ENCODE data around the gene CEND1.
A peak's percentile ranks its signal among the peaks of the same experiment; 100 is the strongest.

CEND1 gene

DNA sequence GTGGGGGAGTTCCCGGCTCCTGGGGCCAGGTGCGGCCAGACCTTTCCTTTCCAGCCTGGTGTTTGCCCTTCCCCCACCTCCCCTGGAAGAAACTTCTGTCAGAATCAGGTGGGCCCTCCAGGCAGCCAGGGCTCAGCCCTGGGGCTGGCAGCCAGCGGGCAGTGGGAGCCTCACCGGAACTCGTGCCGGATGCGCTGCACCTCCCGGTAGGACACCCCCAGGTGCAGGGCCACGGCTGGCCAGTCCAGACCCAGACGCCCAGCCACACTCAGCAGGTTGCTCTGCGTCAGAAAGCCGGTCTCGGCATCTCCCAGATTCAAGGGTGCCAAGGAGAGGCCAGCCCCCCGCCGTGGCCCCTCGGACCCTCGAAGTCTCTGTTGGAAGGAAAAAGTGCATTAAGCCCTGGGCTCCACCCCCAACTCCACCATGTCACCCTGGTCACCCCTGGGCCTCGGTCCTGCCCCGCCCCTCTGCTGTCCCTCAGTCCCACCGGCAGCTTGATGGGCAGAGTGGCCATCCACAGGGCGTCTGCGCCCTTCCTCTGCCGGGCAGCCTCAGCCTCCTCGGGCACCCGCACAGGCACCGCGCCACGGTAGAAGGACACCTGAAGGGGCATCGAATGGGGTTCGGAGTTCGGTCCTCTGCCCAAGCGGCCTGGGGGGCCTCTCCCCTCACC lies 9.9 kb upstream of the CEND1 start:
- Histone ChIP-seq H3K9ac (ENCODE audit: low read depth, low read length) (no peak overlapping the region), H3K27me3 (ENCODE audit: control insufficient read depth, insufficient read depth, low read length) (no peaks in the 10 kb centered on the region), H3K4me3 (ENCODE audit: low read depth, low read length) (no peak overlapping the region), H3K27ac (ENCODE audit: low read depth, low read length) (no peak overlapping the region), H3K36me3 (ENCODE audit: control insufficient read depth, insufficient read depth, low read length) (peaks cover 40% of the 10 kb centered on the region), H3K4me1 (ENCODE audit: control insufficient read depth, insufficient read depth, low read length) (peaks cover 17% of the 10 kb centered on the region), H3K9me3 (ENCODE audit: control insufficient read depth, insufficient read depth, low read length) (no peaks in the 10 kb centered on the region)

DNA sequence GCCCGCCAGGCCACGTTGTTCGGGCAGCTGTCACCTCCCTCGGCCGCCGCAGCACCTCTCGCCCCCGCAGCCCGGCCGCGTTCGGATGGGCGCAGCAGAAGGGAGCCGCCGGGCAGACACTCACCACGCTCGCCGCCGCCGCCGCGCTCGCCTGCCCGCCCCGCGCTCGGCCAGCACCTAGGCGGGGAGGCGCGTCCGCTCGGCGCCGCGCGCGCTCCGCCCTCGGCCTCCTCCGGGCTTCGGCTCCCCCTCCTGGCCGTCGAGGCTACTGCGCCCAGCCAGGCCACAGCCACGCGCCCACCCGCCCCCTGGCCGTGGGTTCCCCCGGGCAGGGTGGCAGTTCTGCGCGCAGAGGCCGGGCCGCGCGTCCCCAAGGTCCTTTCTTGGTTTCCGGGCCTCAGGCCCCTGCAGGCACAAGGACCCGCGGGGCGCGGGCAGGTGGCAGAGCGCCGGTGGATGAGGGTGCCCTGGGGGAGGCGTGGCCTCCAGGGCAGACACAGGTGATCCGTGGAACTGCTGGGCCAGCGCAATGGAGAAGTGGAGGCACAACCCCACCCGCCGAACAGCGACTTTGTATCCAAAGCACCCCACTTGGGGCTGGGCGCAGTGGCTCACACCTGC lies 8.3 kb upstream of the CEND1 start, which contains the start of gene SLC25A22:
SLC25A22 (minus strand) TSS at position 189 of the 621 bp plus-strand sequence. CDS start 3,275 bp downstream, outside the sequence.
- H3K36me3 ChIP-seq (ENCODE audit: control insufficient read depth, insufficient read depth, low read length), result peaks cover 55% of the 10 kb centered on the region
- H3K27ac ChIP-seq (ENCODE audit: low read depth, low read length), result peak within 1 kb of the TSS; percentile 89
- peak within 1 kb of the TSS; percentile 77 for H3K9ac ChIP-seq (ENCODE audit: low read depth, low read length)
- H3K4me3 ChIP-seq (ENCODE audit: low read depth, low read length), result peak within 1 kb of the TSS; percentile 87
- no peaks in the 10 kb centered on the region for H3K27me3 ChIP-seq (ENCODE audit: control insufficient read depth, insufficient read depth, low read length)
- H3K4me1 ChIP-seq (ENCODE audit: control insufficient read depth, insufficient read depth, low read length), result peaks cover 13% of the 10 kb centered on the region
- no peaks in the 10 kb centered on the region for H3K9me3 ChIP-seq (ENCODE audit: control insufficient read depth, insufficient read depth, low read length)

DNA sequence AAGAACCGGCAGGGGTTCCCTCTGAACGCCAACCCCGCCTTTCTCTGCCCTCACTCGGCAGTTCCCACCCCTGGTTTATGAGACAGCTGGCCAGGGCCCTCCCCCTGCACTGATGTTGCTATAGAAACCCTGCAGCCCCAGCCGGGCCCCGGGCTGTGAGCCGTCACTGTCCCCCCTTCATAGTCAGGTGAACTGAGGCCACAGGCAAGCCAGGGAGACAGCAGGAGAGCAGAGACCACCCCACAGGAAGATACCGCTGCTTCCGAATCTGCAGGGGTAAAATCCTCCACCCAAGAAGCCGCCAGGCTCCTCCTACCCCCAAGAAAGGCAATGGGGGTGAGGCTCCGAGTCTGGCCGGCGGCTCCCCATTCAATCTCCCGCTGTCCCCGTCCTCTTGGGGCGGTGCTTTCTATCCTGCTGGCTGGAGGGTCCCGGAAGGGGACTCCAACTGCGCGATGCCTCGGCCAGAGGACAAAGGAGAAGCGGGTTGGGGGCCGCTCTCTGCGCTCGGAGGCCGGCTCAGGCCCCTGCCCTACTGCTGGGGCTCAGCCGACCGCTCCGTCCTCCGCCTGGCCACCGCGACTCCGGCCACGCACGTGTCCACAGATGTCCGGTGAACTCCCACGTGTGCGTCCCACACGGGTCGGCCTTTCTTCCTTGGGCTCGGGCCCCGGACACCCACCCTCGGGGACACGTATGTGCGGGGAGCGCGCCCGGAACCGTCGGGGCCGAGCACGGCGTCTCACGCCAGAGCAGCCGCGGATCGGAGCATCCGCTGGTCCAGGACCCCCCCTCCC lies 7.6 kb upstream of the CEND1 start:
- Histone ChIP-seq H3K4me1 (ENCODE audit: control insufficient read depth, insufficient read depth, low read length) (peaks cover 13% of the 10 kb centered on the region), H3K27me3 (ENCODE audit: control insufficient read depth, insufficient read depth, low read length) (no peaks in the 10 kb centered on the region), H3K27ac (ENCODE audit: low read depth, low read length) (peak overlapping the region; percentile 89), H3K9ac (ENCODE audit: low read depth, low read length) (peak overlapping the region; percentile 77), H3K36me3 (ENCODE audit: control insufficient read depth, insufficient read depth, low read length) (peaks cover 54% of the 10 kb centered on the region), H3K9me3 (ENCODE audit: control insufficient read depth, insufficient read depth, low read length) (no peaks in the 10 kb centered on the region), H3K4me3 (ENCODE audit: low read depth, low read length) (peak overlapping the region; percentile 87)

DNA sequence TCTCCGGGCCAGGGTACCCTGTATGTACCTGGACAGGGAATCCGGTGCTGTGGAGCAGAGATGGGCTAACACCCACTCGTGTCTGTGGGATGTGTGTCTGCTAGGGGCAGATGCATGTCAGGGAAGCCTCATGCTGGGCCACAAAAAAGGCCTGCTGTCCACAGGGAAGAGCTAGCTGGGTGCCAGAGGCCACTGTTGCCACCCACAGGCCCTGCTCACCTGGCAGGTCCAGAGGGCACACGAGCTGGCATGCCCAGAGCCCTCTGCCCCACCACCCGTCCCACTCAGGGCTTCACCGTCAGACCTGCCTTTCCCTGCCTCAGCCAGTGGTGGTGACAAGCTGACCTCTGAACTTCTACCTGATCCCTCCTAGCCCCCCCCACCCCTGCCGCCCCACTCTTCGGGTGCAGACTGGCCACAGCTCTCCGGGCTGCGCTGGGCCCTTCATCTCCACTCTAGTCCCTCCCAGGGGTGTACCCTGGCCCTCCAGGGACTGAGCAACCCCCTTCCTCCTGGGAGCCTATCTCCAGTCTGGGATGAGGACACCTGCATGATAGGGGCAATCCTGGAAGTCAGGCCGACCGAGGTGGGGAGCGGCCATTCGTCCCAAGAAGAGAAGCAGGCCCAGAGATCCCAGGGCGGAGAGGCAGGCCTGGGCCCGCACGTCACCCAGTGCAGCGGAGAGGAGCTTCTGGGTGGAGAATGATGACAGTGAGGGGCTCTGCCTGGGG lies 6.8 kb upstream of the CEND1 start:
- Histone ChIP-seq H3K27me3 (ENCODE audit: control insufficient read depth, insufficient read depth, low read length) (no peaks in the 10 kb centered on the region), H3K4me1 (ENCODE audit: control insufficient read depth, insufficient read depth, low read length) (peaks cover 13% of the 10 kb centered on the region), H3K36me3 (ENCODE audit: control insufficient read depth, insufficient read depth, low read length) (peaks cover 54% of the 10 kb centered on the region), H3K9ac (ENCODE audit: low read depth, low read length) (no peak overlapping the region), H3K9me3 (ENCODE audit: control insufficient read depth, insufficient read depth, low read length) (no peaks in the 10 kb centered on the region), H3K4me3 (ENCODE audit: low read depth, low read length) (peak overlapping the region; percentile 87), H3K27ac (ENCODE audit: low read depth, low read length) (peak overlapping the region; percentile 89)

DNA sequence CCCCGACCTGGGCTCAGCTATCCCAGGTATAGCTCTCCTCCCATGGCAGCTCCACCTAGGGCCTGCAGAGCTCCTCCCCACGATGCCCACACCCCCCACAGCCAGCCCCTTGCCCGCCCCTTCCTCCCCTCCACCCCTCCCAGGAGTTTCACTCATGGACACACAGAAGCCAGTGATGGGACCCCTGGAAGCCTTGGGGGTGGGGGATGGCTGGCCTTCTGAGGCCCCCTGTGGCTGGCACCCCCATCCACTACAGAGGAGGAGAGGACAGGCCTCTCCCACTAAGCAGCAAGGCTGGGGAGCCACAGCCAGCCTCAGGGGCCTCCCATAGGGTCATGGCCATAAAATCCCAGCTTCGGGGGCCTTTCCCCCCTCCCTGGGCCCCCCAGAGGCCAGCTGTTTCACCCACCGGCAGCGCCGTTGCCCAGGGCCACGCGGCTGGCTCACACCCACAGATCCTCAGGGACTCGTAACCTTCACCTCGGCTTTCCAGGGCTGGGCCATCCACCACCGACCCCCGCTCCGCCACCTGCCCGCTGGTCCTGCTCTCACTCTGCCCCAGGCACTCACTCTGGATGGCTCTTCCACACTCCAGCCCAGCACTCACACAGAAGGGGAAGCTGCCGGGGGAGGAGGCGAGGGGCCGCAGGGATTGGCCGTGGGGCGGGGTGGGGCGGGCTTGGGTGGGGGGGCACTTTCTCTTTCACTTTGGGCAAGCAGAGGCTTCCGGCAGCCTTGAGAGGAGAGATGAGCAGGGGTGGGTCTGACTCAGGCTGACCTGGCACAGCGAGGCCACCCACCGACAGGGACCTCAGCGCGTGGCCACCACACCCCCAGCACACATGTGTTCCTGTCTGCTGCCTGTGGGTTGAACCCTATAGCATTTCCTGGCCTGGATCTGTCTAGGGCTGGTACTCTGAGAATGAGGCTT lies 6.0 kb upstream of the CEND1 start:
- peaks cover 13% of the 10 kb centered on the region for H3K4me1 ChIP-seq (ENCODE audit: control insufficient read depth, insufficient read depth, low read length)
- no peak overlapping the region for H3K9ac ChIP-seq (ENCODE audit: low read depth, low read length)
- H3K4me3 ChIP-seq (ENCODE audit: low read depth, low read length), result no peak overlapping the region; the same call in 1 of the 2 replicates
- H3K36me3 ChIP-seq (ENCODE audit: control insufficient read depth, insufficient read depth, low read length), result peaks cover 49% of the 10 kb centered on the region
- H3K27me3 ChIP-seq (ENCODE audit: control insufficient read depth, insufficient read depth, low read length), result no peaks in the 10 kb centered on the region
- no peaks in the 10 kb centered on the region for H3K9me3 ChIP-seq (ENCODE audit: control insufficient read depth, insufficient read depth, low read length)
- peak overlapping the region; percentile 89 for H3K27ac ChIP-seq (ENCODE audit: low read depth, low read length)

DNA sequence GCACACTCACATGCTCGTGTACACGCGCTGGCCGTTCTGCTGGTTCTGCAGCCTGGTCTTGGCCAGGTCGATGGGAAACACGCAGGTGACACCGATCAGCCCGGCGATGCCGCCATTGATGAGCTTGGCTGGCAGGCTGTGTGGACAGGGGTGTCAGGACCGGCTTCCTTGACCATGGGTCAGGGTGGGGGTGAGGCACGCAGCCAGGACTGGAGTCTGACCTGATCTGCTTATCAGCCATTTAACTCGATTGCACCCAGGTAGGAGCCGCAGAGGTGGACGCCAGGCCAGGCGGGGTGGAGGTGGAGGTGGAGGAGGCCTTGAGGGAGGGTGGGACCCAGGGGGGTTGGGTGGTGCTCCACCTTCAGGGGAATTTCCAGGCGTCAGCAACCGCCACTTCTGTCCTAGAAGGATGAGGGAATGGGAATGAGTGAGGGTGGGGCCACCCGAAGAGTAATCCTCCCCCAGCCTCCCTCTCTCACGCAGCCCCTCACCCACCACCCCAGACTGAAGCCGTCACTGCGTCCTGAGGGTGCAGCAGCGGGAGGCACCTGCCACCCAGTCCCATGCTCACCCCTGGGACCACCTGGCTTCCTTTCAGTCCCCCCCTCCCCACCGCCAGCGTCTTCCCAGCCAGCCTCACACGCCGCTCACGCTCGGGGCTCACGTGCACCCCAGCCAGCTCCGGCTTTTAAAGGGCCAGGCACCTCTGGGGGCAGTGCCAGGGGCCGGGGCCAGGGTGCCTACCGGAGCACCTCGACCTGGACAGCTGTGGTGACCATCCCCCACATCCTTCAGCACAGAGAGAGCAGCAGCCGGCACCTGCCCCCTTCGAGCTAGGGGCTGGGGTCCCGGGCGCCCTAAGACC lies 5.1 kb upstream of the CEND1 start:
- H3K9me3 ChIP-seq (ENCODE audit: control insufficient read depth, insufficient read depth, low read length), result no peaks in the 10 kb centered on the region
- peaks cover 13% of the 10 kb centered on the region for H3K4me1 ChIP-seq (ENCODE audit: control insufficient read depth, insufficient read depth, low read length)
- H3K27me3 ChIP-seq (ENCODE audit: control insufficient read depth, insufficient read depth, low read length), result no peaks in the 10 kb centered on the region
- H3K4me3 ChIP-seq (ENCODE audit: low read depth, low read length), result no peak overlapping the region
- no peak overlapping the region for H3K9ac ChIP-seq (ENCODE audit: low read depth, low read length)
- peaks cover 40% of the 10 kb centered on the region for H3K36me3 ChIP-seq (ENCODE audit: control insufficient read depth, insufficient read depth, low read length)
- no peak overlapping the region for H3K27ac ChIP-seq (ENCODE audit: low read depth, low read length)

DNA sequence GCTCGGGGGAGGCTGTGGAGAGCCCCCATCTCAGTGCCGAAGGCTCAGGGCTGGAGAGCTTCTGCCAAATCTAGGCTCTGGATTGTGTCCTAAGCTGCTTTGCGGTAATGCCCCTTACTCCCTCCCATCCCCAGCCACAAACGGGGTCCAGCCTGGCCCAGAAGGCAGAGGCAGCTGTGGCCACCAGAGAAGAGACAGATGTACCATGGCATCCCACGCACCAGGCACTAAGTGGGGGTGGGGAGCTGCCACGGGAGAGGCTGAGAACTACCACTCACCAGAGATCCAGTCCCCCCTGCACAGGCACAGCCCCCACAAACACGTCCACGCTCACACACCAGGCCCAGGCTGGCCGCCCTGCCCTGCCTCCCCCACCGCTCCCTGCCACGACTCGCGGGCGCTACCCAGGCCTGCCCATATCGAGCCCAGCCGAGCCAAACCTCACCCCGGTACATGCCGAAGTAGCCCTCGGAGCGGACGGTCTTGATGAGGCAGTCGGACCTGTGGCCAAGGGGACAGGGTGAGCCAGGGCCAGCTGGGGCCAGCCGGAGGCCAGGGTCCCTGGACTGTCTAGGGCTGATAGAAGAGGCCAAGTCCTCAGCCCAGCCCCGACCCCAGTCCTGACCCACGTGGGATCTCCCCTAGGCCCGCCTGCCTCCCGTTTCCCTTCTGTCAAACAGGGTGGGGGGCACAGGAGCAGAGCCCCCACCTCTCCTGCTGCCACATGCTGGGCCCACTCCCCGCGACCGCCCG lies 4.3 kb upstream of the CEND1 start:
- Histone ChIP-seq H3K27ac (ENCODE audit: low read depth, low read length) (no peak overlapping the region), H3K36me3 (ENCODE audit: control insufficient read depth, insufficient read depth, low read length) (peaks cover 32% of the 10 kb centered on the region), H3K9me3 (ENCODE audit: control insufficient read depth, insufficient read depth, low read length) (no peaks in the 10 kb centered on the region), H3K4me1 (ENCODE audit: control insufficient read depth, insufficient read depth, low read length) (peaks cover 15% of the 10 kb centered on the region), H3K4me3 (ENCODE audit: low read depth, low read length) (no peak overlapping the region), H3K27me3 (ENCODE audit: control insufficient read depth, insufficient read depth, low read length) (no peaks in the 10 kb centered on the region), H3K9ac (ENCODE audit: low read depth, low read length) (no peak overlapping the region)

DNA sequence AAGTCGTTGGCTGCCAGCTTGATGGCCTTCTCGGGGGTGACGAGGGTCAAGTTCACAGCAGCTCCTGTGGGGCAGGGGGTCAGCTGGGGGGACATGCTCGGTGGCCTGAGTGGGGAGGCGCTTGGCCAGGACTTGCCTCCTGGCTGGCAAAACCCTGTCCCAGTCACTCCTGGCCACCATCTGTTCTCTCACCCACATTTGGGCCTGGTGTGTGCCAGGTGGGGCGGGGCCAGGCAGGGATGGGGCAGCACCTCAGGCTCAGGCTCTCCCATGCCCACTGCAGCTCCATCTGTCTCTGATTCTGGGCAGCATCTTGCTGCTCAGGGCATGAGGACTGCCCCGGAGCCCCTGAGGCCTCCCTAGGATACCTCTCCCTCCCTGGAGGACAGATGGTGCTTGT lies 3.7 kb upstream of the CEND1 start:
- Histone ChIP-seq H3K36me3 (ENCODE audit: control insufficient read depth, insufficient read depth, low read length) (peaks cover 28% of the 10 kb centered on the region), H3K9ac (ENCODE audit: low read depth, low read length) (no peak overlapping the region), H3K4me1 (ENCODE audit: control insufficient read depth, insufficient read depth, low read length) (peaks cover 18% of the 10 kb centered on the region), H3K9me3 (ENCODE audit: control insufficient read depth, insufficient read depth, low read length) (no peaks in the 10 kb centered on the region), H3K27me3 (ENCODE audit: control insufficient read depth, insufficient read depth, low read length) (no peaks in the 10 kb centered on the region), H3K27ac (ENCODE audit: low read depth, low read length) (no peak overlapping the region), H3K4me3 (ENCODE audit: low read depth, low read length) (no peak overlapping the region)

DNA sequence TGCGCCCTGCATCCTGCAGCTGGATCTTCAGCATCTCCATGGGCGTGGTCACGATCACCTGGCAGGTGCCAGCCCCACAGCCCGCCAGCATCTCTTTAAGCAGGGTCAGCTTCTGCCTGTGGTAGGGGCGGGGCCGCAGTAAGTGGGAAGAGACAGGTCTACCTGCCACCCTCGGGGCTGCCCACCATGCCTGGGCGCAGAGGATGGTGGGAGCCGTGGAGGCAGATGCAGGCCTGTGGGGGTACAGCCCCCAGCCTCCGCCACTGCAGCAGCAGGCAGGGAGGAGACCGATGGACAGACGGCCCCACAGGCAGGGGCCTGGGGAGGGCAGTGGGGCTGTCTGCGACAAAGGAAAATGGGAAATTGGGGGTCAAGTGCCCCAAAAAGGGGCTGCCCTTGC lies 3.0 kb upstream of the CEND1 start:
- H3K9ac ChIP-seq (ENCODE audit: low read depth, low read length), result no peak overlapping the region
- no peaks in the 10 kb centered on the region for H3K27me3 ChIP-seq (ENCODE audit: control insufficient read depth, insufficient read depth, low read length)
- H3K4me1 ChIP-seq (ENCODE audit: control insufficient read depth, insufficient read depth, low read length), result peaks cover 18% of the 10 kb centered on the region
- H3K27ac ChIP-seq (ENCODE audit: low read depth, low read length), result no peak overlapping the region
- H3K4me3 ChIP-seq (ENCODE audit: low read depth, low read length), result no peak overlapping the region
- H3K36me3 ChIP-seq (ENCODE audit: control insufficient read depth, insufficient read depth, low read length), result peaks cover 28% of the 10 kb centered on the region
- H3K9me3 ChIP-seq (ENCODE audit: control insufficient read depth, insufficient read depth, low read length), result no peaks in the 10 kb centered on the region

Measured in HUES48 (cell line).